Effector CD8-positive, alpha-beta T cell (primary cell): ENCODE data around the gene CCDC127.

Experiments used
- DNase-seq: peaks from one replicate; lab custom pipeline; 2025; lab: John Stamatoyannopoulos, UW

CCDC127 gene

DNA sequence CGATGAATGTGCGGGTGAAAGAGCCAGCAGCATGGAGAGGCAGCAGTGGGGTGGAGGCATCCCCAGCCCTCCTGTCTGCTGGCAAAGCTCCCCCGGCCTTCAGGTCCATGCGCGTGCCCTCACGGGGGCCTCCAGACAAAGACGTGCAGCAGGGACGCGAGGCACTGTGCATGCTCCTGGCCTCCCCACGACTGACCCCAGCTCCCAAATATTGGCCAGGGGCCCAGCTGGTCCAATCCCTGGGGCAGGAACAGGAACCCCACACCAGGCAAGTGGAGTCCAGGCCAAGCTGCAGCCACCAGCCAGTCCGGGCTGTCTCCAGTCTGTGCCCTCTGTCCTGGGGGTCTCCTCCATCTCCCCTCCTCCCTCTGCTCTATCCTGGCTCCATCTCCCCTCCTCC, 60.2 kb downstream of the CCDC127 start:
- no peak for DNase-seq

DNA sequence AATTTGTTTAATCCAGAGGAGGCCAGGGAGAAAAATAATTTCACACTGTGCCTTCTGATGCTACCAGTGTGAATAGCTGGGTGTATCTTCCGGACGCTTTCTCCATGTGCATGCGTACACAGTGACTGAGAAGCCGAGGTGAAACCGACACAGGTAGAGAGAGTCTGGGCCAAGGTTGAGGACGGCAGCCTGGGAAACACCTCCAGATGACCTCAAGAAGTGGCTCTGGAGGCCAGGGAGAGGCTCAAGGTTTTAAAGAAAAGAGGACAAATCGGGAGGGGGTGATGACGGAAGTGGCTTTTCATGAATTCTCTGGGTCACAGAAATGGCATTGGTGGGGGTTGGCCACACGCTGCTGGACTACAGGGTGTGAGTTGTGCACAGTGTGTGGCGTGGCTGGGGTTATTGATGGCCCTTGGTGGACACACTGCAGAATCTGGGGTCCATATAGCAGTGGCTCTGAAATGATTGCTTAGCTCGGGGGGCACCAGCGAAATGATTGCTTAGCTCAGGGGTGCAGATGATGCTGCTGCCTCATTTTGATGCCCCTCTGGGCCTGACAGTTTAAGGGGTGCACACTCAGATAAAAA, 60.7 kb downstream of the CCDC127 start:
- DNase-seq, result no peak

GRCh38 chr5:156411-157072, 61.4 kb downstream of the CCDC127 start:
- no peak for DNase-seq

- no peak for DNase-seq
Observed at GRCh38 chr5:155651-156410, 62.1 kb downstream of the CCDC127 start.

DNA sequence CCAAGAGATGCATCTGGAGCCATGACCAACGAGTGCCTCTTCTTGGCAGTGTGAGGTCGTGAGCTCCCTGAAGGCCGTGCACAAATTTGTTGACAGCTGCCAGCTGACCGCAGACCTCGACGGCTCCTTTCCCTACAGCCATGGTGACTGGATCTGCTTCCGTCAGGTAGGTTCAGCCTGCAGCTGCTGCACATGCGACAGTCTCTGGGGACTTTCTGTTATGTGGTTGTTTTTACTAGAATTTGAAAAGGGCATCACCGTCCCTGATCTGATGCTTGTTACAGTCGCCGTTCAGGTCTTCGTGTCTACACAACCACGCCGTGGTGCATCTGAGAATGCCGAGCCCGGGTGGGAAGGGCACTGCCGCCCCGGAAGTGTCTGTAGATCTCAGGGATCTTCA, 63.1 kb downstream of the CCDC127 start:
- no peak for DNase-seq

DNA sequence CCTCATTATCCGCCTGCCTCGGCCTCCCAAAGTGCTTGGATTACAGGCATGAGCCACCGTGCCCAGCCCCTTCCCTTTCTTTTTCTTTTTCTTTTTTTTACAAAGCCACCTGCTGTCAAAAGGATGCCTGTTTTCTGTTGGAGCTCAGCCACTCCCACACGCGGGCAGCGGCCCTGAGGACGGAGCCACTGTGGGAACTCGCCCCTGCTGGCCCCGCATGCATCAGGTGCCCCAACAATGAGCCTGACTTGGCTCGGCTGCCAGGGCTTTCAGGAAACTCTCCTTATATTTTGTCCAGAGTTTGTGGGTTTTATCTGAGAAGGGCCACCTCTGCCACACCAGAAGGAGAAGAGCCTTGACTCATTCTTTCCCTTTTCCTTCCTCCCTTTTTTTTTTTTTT, 63.7 kb downstream of the CCDC127 start:
- no peak for DNase-seq

GRCh38 chr5:153256-153655, 64.7 kb downstream of the CCDC127 start:
- DNase-seq, result no peak

DNA sequence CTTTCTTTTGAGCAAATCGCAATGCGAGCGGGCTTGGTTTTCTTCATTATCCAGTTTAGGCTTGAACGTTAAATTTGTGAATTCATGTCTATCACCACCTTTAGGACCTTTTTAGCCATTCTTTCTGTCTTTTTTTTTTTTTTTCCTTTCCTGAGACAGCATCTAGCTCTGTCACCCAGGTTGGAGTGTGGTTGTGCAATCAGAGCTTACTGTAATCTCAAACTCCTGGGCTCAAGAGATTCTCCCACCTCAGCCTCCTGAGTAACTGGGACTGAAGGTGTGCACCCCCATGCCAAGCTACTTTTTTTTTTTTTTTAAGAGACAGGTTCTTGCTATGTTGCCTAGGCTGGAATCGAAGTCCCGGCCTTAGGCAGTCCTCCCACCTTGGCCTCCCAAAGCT, 65.9 kb downstream of the CCDC127 start:
- no peak for DNase-seq

DNA sequence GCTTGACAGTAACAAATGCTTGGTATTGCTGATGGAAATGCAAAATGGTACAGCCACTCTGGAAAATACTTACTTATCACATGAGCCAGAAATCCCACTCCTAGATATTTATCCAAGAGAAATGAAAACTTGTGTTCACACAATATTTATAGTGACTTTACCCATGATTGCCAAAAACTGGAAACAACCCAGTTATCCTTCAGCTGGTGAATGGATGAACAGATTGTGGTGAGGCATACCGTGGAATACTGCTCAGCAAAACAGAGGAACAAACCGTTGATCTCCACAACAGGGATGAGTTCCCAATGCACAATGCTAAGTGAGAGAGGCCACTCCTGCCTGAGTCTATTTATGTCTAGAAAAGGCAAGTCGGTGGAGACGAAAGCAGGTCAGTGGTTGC, 67.2 kb downstream of the CCDC127 start:
- DNase-seq, result no peak

DNA sequence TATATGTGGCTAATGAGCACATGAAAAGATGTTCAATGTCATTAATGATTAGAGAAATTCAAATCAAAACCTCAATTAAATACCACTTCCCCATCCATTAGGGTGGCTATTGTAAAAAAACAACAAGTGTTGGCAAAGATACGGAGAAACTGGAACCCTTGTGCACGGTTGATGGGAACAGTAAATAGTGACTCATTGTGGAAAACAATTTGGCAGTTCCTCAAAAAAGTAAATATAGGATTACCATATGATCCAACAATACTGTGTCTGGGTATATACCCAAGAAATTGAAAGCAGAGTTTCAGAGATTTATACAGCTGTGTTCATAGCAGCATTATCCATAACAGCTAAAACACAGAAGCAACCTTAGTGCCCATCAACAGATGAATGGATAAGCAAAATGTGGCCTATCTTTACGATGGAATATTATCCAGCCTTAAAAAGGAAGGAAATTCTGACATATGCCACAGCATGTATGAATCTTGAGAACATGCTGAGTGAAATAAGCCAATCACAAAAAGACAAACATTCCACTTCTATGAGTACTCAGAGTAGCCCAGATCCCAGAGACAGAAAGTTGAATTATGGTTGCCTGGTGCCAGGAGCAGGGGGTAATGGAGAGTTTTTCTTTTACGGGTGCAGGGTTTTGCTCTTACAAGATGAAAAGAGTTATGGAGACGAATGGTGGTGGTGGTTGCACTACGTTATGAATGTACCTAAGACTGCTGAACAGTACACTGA, 68.0 kb downstream of the CCDC127 start:
- DNase-seq, result no peak

DNA sequence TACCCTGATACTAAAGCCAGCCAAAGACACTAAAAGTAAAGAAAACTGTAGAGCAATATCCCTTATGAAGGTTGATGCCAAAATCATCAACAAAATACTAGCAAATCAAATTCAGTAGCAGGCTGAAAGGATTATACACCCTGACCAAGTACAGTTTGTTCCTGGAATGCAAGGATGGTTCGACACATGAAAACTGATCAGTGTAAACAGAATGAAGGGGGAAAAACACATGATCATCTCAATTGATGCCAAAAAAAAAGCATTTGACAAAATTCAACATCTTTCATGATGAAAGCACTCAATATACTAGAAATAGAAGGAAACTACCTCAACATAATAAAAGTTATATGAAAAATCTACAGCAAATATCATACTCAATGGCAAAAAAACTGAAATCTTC, 70.2 kb downstream of the CCDC127 start:
- DNase-seq, result no peak
